Measurements from ENCODE around the gene FAM221B. TPM values are rescaled to one million over a fixed set of nuclear protein-coding genes. Genes with fewer than 3 reads are reported as not detected.

FAM221B gene
- total RNA-seq, 1 donor from 2014 or later: not detected

- H3K4me3 ChIP-seq (ENCODE audit: low read depth, low read length): no peak overlapping the region
- DNase-seq (ENCODE audit: low read depth): no peak
- TF ChIP-seq CTCF (conservative IDR thresholded peaks at IDR 0.05; ENCODE audit: low read depth, low read length): no peak
Measured at GRCh38 chr9:35852267-35852815, 23.8 kb upstream of the FAM221B start.

GRCh38 chr9:35847792-35848572 lies 19.4 kb upstream of the FAM221B start:
- no peak overlapping the region for H3K4me3 ChIP-seq (ENCODE audit: low read depth, low read length)
- DNase-seq (ENCODE audit: low read depth): no peak
- TF ChIP-seq CTCF (conservative IDR thresholded peaks at IDR 0.05; ENCODE audit: low read depth, low read length): no peak

- DNase-seq (ENCODE audit: low read depth): no peak
- no peak overlapping the region for H3K4me3 ChIP-seq (ENCODE audit: low read depth, low read length)
- no peak for TF ChIP-seq CTCF (conservative IDR thresholded peaks at IDR 0.05; ENCODE audit: low read depth, low read length)
Measured at GRCh38 chr9:35845824-35846771, 17.6 kb upstream of the FAM221B start.

- TF ChIP-seq CTCF (conservative IDR thresholded peaks at IDR 0.05; ENCODE audit: low read depth, low read length): no peak
- no peak overlapping the region for H3K4me3 ChIP-seq (ENCODE audit: low read depth, low read length)
- DNase-seq (ENCODE audit: low read depth): peak; percentile 12
Measured at GRCh38 chr9:35844628-35845270, 16.2 kb upstream of the FAM221B start.

- no peak overlapping the region for H3K4me3 ChIP-seq (ENCODE audit: low read depth, low read length)
- no peak for DNase-seq (ENCODE audit: low read depth)
- TF ChIP-seq CTCF (conservative IDR thresholded peaks at IDR 0.05; ENCODE audit: low read depth, low read length): no peak
Measured at GRCh38 chr9:35842795-35843194, 14.3 kb upstream of the FAM221B start.

GRCh38 chr9:35842020-35842745 lies 13.7 kb upstream of the FAM221B start:
- no peak for TF ChIP-seq CTCF (conservative IDR thresholded peaks at IDR 0.05; ENCODE audit: low read depth, low read length)
- DNase-seq (ENCODE audit: low read depth): no peak
- no peak overlapping the region for H3K4me3 ChIP-seq (ENCODE audit: low read depth, low read length)
